ENCODE measurements around the gene TC2N.
"Not testable (repeated sequence)": the region's sequence is repeated elsewhere in the genome, so short reads cannot be mapped to it uniquely, and the experiment has no call there.

Gene TC2N

GRCh38 chr14:91835197-91835919 is 32.0 kb downstream of the TC2N start:
- no peak for DNase-seq (ENCODE audit: low read depth in 2 of 2)

- DNase-seq (ENCODE audit: low read depth in 2 of 2) = no peak
These were observed 32.8 kb downstream of the TC2N start for GRCh38 chr14:91834571-91834970.

GRCh38 chr14:91831337-91831736 is 36.0 kb downstream of the TC2N start:
- DNase-seq (ENCODE audit: low read depth in 2 of 2) = no peak

- DNase-seq (ENCODE audit: low read depth in 2 of 2) = no peak
These were observed 36.6 kb downstream of the TC2N start for GRCh38 chr14:91830777-91831176.

- DNase-seq (ENCODE audit: low read depth in 2 of 2) = no peak
These were observed 37.8 kb downstream of the TC2N start for GRCh38 chr14:91829511-91829910.

- no peak for DNase-seq (ENCODE audit: low read depth in 2 of 2)
These were observed 39.6 kb downstream of the TC2N start for GRCh38 chr14:91827746-91828145.

- DNase-seq (ENCODE audit: low read depth in 2 of 2) = no peak
These were observed 49.6 kb downstream of the TC2N start for GRCh38 chr14:91817566-91818325.

GRCh38 chr14:91814317-91814716 is 53.0 kb downstream of the TC2N start:
- no peak for DNase-seq (ENCODE audit: low read depth in 2 of 2)

- no peak for DNase-seq (ENCODE audit: low read depth in 2 of 2)
These were observed 56.6 kb downstream of the TC2N start for GRCh38 chr14:91810699-91811098.

GRCh38 chr14:91806716-91807115 is 60.6 kb downstream of the TC2N start:
- DNase-seq (ENCODE audit: low read depth in 2 of 2) = no peak

GRCh38 chr14:91806094-91806493 is 61.2 kb downstream of the TC2N start:
- DNase-seq (ENCODE audit: low read depth in 2 of 2) = not testable (repeated sequence)

GRCh38 chr14:91805659-91806058 is 61.7 kb downstream of the TC2N start:
- DNase-seq (ENCODE audit: low read depth in 2 of 2) = no peak

- no peak for DNase-seq (ENCODE audit: low read depth in 2 of 2)
These were observed 66.0 kb downstream of the TC2N start for GRCh38 chr14:91801358-91801757.

- no peak for DNase-seq (ENCODE audit: low read depth in 2 of 2)
These were observed 70.6 kb downstream of the TC2N start for GRCh38 chr14:91796617-91797347.

- DNase-seq (ENCODE audit: low read depth in 2 of 2) = no peak
These were observed 73.6 kb downstream of the TC2N start for GRCh38 chr14:91793704-91794103.

- no peak for DNase-seq (ENCODE audit: low read depth in 2 of 2)
These were observed 81.1 kb downstream of the TC2N start for GRCh38 chr14:91786188-91786587.

GRCh38 chr14:91780452-91780851 is 86.9 kb downstream of the TC2N start:
- no peak for DNase-seq (ENCODE audit: low read depth in 2 of 2)

- no peak for DNase-seq (ENCODE audit: low read depth in 2 of 2)
These were observed 89.1 kb downstream of the TC2N start for GRCh38 chr14:91778217-91778616.

GRCh38 chr14:91774140-91775096 is 92.9 kb downstream of the TC2N start:
- no peak for DNase-seq (ENCODE audit: low read depth in 2 of 2)

- DNase-seq (ENCODE audit: low read depth in 2 of 2) = no peak
These were observed 97.2 kb downstream of the TC2N start for GRCh38 chr14:91770185-91770584.

GRCh38 chr14:91755570-91756295 is 111.6 kb downstream of the TC2N start:
- no peak for DNase-seq (ENCODE audit: low read depth in 2 of 2)
